HG03520 (cell line): ENCODE results near the gene MAFG.
"Not testable (repeated sequence)": the region's sequence is repeated elsewhere in the genome, so short reads cannot be mapped to it uniquely, and the experiment has no call there.

Experiments used
- ATAC-seq: cut with Tn5 transposase; IDR thresholded peaks from one replicate; pipeline ENCODE4 v1.9.1; 2021; ENCODE audit warnings: mild to moderate bottlenecking, moderate library complexity; ENCODE audit not compliant: unreplicated experiment

MAFG gene

GRCh38 chr17:81924557-81925532 lies 2.7 kb downstream of the MAFG start:
- no peak for ATAC-seq

- no peak for ATAC-seq
Measured at GRCh38 chr17:81923302-81924260, 4.0 kb downstream of the MAFG start.

- no peak for ATAC-seq
Measured at GRCh38 chr17:81922566-81923301, 4.8 kb downstream of the MAFG start.

- no peak for ATAC-seq
Measured at GRCh38 chr17:81921996-81922565, 5.5 kb downstream of the MAFG start.

- ATAC-seq, result no peak
Measured at GRCh38 chr17:81921537-81921862, 6.0 kb downstream of the MAFG start.

- ATAC-seq, result no peak
Measured at GRCh38 chr17:81920612-81921536, 6.7 kb downstream of the MAFG start.

- ATAC-seq, result no peak
Measured at GRCh38 chr17:81918832-81919545, 8.5 kb downstream of the MAFG start.

GRCh38 chr17:81918333-81918669 lies 9.2 kb downstream of the MAFG start:
- ATAC-seq, result not testable (repeated sequence)

- peak; percentile 63 for ATAC-seq
Measured at GRCh38 chr17:81917565-81918332, 9.8 kb downstream of the MAFG start, which contains the start of gene SIRT7. Gene SIRT7, minus strand, starts transcription at chr17:81918176. Its CDS starts 45 bp downstream, at chr17:81918131.

- ATAC-seq, result no peak
Measured at GRCh38 chr17:81916234-81917001, 11.1 kb downstream of the MAFG start.

GRCh38 chr17:81915331-81915730 lies 12.2 kb downstream of the MAFG start:
- ATAC-seq, result no peak

- ATAC-seq, result no peak
Measured at GRCh38 chr17:81914103-81914850, 13.3 kb downstream of the MAFG start.

GRCh38 chr17:81913394-81914102 lies 14.0 kb downstream of the MAFG start:
- ATAC-seq, result no peak

- no peak for ATAC-seq
Measured at GRCh38 chr17:81912441-81913309, 14.9 kb downstream of the MAFG start.

- no peak for ATAC-seq
Measured at GRCh38 chr17:81911969-81912368, 15.6 kb downstream of the MAFG start.
